HG03045 (cell line): ENCODE measurements around the gene PRKAR1A.
"Not testable (repeated sequence)": the region's sequence is repeated elsewhere in the genome, so short reads cannot be mapped to it uniquely, and the experiment has no call there.

ENCODE experiments used
- ATAC-seq: cut with Tn5 transposase; IDR thresholded peaks from one replicate; pipeline ENCODE4 v1.9.1; 2021; ENCODE audit warnings: mild to moderate bottlenecking, moderate library complexity; ENCODE audit not compliant: unreplicated experiment

PRKAR1A gene

DNA sequence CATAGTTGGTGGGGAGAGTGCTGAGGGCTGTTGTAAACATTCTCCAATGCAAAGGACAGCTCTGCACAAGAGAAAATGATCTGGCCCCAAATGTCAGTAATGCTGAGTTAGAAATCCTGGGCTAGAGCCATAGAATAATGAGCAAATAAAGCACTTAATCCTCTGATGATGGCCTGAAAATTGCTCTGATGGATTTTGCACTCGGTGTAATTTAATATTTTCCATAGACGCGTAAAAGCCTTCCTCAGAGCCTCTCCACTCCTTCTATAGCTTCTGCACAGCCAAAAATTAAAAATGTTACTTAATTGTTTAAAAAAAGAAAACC lies 65.2 kb downstream of the PRKAR1A start:
- ATAC-seq, result no peak

DNA sequence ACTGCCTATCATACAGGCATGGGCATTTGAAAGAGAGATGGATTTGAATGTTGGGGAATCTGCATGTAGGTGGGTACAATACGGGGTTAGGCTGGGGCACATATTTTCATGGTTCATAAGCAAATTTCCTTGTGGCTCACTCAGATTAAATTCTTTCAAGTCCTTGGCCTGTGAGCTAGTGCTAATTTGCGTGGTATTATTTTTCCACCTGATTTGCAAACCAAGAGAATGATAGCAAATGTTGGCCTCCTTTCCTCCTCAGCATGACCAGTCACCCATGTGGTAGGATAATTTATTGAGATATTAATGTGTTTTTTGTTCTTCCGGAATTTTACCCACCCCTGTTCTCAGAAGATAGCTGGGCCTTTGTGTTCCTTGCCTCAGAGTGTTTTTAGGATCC lies 66.0 kb downstream of the PRKAR1A start:
- ATAC-seq, result no peak

DNA sequence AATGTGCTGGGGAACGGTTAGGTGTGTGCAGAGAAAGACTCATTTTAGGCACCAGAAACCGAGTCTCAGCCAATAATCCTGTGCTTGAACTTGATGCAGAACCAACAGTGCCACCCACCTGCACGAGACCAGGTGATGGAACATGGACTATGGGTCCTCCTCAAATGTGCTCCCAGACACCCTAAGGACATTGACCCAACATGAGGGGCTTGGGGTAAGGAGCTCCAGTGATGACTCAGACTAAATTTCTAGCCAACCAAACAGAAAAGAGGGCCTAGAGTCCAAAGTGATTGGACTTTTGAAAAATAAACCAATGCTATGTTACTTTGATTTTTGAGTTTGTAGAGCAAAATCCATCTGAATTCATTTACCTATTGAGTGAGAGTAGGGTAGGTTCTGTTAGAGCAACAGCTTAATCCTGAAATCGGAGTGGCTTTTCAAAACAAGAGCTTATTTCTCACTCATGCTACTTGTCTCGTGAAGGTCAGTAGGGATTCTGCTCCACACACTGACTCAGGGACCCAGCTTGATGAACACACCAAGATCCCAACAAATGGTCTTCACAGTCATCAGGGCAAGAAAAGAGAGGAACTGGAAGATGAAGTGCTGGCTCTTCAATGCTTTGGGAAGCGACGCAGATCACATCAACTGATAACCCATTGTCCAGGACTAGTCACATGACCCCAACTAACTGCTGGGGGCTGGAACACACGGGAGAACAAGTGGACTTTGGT lies 67.1 kb downstream of the PRKAR1A start:
- no peak for ATAC-seq

DNA sequence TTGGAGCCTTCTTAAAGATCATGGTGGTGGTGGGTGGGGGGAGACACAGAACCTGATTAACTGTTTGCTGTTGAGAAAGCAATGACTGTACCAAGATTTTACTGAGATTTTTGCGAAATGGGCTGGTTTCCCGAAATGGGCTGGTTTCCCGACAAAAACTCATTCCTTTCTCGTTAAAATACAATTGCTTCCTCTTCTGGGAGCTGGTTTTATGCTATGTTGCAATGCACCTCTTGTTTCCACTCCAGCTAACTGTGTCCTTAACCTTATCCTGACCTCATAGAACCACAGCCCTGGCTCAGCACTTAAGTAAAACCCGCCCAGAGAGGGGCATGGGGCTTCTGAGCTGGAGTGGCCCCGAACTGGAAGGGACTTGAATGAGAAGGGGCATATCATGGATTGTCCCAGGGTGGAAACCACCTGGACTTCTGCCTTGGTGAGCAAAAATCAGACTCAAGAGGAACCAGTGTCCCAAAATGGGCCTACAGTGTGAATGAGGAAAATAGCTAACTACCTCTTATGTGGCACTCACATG lies 68.1 kb downstream of the PRKAR1A start:
- no peak for ATAC-seq

- no peak for ATAC-seq
These were observed 69.8 kb downstream of the PRKAR1A start for GRCh38 chr17:68581863-68582645.

DNA sequence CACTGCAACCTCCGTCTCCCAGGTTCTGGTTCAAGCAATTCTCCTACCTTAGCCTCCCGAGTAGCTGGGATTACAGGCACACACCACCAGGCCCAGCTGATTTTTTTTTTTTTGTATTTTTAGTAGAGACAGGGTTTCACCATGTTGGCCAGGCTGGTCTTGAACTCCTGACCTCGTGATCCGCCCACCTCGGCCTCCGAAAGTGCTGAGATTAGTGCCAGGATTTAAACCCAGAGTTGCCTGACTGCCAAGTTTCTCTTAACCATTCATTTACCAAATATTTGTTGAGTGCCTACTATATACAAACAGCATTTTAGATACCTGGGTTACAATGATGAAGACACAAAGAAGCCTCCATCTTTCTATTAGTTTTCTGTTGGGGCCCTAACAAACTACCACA lies 70.6 kb downstream of the PRKAR1A start:
- not testable (repeated sequence) for ATAC-seq

DNA sequence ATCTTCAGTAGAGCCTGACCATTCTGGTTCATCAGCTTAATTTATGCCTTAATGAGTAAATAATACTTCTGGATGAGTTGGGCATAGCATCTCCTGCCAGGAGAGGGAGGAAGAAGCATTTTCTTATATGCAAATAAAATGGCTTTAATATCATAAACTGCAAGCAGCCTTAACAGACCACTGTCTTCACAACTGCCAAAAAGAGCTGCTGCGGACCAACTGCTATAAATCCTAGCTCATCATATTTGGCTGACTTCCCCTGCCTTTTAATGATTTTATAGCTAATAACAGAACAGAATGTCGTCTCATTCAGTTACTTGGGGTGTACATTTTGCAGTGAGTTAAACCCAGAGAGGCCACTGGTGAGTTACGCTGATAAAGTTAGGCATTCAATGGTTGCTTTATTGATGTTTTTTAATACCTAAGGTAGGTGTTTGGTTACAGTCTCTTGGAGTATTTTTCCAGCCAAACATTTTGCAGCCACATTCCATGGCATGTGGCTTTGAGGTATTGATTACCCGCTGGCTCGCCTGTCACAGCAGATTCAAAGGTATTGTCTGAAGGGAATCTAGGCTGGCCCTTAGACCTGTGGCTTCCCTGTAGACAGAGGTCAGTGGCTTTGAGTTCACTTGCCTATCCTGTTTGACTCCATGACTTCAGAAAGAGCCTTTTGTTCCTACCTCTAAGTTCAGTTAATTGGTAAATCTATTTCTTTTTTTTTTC lies 72.5 kb downstream of the PRKAR1A start:
- no peak for ATAC-seq

DNA sequence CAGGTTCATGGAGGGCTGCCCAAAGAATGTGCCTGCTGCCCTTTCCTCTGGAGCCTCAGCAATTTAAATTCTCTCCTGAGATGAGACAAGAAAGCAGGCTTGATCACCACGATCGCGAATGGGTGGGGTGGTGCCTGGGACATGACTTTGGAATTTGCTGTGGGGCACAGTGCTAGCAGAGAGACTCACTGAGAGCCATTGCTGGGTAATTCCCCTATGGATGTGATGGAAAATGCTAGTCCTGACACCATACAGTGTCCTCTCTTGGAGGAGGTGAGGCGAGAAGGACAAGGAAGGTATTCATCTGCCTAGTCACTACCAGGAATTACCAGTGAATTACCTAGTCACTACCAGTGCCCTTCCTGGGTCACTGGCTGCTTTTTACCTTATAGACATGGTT lies 73.4 kb downstream of the PRKAR1A start:
- ATAC-seq, result no peak

DNA sequence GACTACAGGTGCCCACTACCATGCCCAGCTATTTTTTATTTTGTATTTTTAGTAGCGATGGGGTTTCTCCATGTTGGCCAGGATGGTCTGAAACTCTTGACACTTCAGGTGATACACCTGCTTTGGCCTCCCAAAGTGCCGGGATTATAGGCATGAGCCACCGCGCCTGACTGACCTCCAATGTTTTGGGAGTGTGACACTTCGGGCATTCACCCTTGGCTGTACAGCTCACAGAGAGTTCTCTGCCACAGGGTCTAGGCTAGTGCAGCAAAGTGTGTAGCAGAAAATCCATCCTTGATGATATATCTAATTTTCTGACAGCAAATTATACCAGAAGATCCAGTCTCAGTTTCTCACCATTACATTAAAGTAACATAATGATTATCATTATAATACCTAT lies 74.8 kb downstream of the PRKAR1A start:
- ATAC-seq, result no peak

- no peak for ATAC-seq
These were observed 75.6 kb downstream of the PRKAR1A start for GRCh38 chr17:68587847-68588246.

DNA sequence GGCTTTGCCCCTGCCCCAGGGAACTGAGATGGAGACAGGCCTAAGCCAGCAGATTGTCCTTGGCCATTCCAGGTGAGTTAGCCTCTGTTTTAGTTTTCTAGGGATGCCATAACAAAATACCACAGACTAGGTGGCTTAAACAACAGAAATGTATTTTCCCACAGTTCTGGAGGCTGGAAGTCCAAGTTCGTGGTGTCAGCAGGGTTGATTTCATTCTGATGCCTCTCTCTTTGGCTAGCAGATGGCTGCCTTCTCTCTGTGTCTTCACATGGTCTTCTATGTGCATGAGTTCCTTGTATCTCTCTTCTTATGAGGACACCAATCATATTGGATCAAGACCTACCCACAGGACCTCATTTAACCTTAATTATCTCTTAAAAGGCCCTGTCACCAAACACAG lies 76.1 kb downstream of the PRKAR1A start:
- ATAC-seq, result no peak

- ATAC-seq, result no peak
These were observed 76.9 kb downstream of the PRKAR1A start for GRCh38 chr17:68589086-68589485.

GRCh38 chr17:68591583-68591982 lies 79.4 kb downstream of the PRKAR1A start:
- no peak for ATAC-seq

GRCh38 chr17:68592009-68592408 lies 79.8 kb downstream of the PRKAR1A start:
- no peak for ATAC-seq

DNA sequence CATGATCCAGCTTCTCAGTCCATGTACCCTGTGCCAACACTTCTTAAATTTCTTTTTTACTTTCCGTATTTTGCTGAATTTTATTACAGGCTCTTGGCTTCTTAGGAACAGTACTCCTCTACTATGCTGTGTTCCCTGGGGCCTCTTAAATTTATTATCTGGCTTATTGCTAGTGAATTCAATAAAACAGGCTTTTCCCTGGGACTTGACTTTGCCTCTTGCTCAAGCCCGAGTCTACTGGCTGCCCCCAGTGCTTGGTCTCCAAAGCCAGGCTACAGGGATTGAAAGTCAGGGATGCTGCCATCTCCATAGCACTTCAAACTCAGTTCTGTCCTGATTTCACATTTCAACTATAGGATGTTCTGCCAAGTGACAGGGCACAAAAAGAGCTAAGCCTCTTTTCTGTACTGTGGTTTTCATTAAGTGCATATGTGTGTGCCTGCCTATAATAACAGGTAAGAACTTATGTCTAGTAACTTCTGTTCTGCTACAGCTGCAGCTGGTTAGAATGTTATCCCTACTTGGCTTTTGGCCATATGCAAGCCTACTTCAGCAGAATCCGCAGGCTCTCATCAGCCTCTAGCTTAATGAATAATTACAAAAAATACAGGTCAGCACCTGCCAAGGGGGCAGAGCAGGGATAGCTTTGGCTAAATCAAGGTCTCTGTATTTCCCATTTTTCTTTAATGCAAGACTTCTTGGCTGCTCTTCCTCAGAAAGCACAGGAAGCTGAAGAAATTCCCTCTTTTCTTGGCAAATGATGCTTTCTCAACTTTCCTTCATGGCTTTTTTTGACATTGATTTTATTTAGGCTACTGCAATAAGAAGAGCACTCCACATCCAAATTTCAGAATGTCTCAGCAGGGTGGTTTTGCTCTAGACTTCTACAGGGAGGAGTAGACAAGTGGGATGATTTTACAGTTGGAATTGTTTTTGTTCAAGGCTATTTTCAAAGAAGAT lies 80.7 kb downstream of the PRKAR1A start:
- no peak for ATAC-seq

GRCh38 chr17:68594552-68594951 lies 82.3 kb downstream of the PRKAR1A start:
- ATAC-seq, result no peak

DNA sequence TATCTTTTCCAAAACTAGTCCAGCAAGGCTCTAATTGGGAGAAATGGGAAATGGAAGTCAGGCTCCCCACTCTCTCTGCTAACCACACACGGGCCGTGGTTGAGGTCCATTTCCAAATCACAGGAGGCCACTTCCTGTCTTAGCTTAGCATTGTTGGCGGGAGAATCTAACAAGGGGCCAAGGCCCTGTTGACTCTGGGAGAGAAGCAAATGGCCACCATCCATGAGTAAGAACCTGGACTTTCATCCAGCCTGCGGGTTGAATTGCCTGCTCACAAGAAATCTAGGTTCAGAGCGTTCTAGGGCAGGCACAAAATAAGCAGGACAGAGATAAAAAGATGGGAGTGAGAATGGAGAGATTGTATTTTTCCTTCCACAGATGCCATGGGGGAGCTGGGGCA lies 83.3 kb downstream of the PRKAR1A start:
- no peak for ATAC-seq

GRCh38 chr17:68595986-68596385 lies 83.8 kb downstream of the PRKAR1A start:
- no peak for ATAC-seq

DNA sequence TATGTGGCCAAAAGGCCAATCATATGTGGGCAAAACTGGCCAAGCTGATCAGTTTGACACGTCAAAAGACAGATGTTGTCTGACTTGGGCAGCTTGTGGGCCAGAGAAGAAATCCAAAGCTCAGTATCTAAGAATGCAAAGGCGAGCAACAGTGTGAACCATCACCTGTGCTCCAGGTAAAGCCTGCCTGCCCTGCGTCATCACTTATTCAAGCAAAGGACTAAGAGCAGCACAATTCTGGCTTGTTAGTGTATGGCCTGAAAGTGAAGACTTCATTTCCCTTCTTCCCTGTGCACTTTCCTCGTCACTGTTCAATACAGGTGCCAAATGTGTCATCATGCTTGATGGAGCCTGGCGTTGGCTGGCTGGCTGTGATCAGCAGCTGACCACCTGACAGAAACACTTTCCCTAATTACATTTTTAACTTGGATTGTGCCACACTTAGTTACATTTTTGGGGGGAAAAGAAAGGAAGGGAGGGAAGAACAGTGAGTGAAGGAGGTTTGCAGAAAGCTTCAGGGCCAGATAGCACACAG lies 84.2 kb downstream of the PRKAR1A start:
- ATAC-seq, result no peak

GRCh38 chr17:68598074-68598473 lies 85.8 kb downstream of the PRKAR1A start:
- no peak for ATAC-seq
